HFFc6 (cell line): ENCODE measurements around the gene NEK7. TPM values are rescaled to one million over a fixed set of nuclear protein-coding genes. Genes with fewer than 3 reads are reported as not detected.

Experiments used
- DNase-seq: peaks from one replicate; pipeline ENCODE4 v3.0.0-alpha.2; 2018
- H3K27ac Mint-ChIP-seq: 2 replicates; pipeline ENCODE4 v1.8.0; 2020; ENCODE audit warnings: mild to moderate bottlenecking, mixed read lengths
- H3K27me3 Mint-ChIP-seq: 2 replicates; pipeline ENCODE4 v1.8.0; 2021; ENCODE audit warnings: mild to moderate bottlenecking, moderate library complexity, mixed read lengths; ENCODE audit not compliant: insufficient read depth
- H3K36me3 Mint-ChIP-seq: 2 replicates; pipeline ENCODE4 v1.8.0; 2021; ENCODE audit warnings: low read depth, mixed read lengths
- H3K4me1 Mint-ChIP-seq: 2 replicates; pipeline ENCODE4 v1.8.0; 2020; ENCODE audit warnings: low read depth, mixed read lengths
- H3K4me3 Mint-ChIP-seq: 2 replicates; pipeline ENCODE4 v1.8.0; 2020; ENCODE audit warnings: mild to moderate bottlenecking, moderate library complexity, mixed read lengths
- H3K9me3 Mint-ChIP-seq: 2 replicates; pipeline ENCODE4 v1.8.0; 2020; ENCODE audit warnings: mild to moderate bottlenecking, mixed read lengths
- CTCF ChIP-seq: fragments of 200-600 bp; sonication (generic); IDR thresholded peaks from 2 replicates; pipeline ENCODE4 v1.5.0; 2021; ENCODE audit warnings: antibody characterized with exemption, mild to moderate bottlenecking
- total RNA-seq, 6 experiments: library from RNA; stranded (reverse); fragmentation: NEBNext Ultra II Directional; extraction: Animal tissue kit (Norgen Biotek cat#: 25700); gene quantifications; 2 replicates in 1 of 6; 3 replicates in 5 of 6; pipeline ENCODE4 v1.2.3, GENCODE V29; 2021

NEK7 gene
- total RNA-seq, 6 experiments from 2014 or later = 452 to 692 (median 485) TPM

- H3K27ac Mint-ChIP-seq = no peak overlapping the region
- no peak for TF ChIP-seq CTCF
- H3K4me3 Mint-ChIP-seq = no peak overlapping the region
- no peak for DNase-seq
- H3K27me3 Mint-ChIP-seq = no peaks in the 10 kb centered on the region
- no peaks in the 10 kb centered on the region for H3K9me3 Mint-ChIP-seq
- H3K4me1 Mint-ChIP-seq = peaks cover 57% of the 10 kb centered on the region
- H3K36me3 Mint-ChIP-seq = peaks cover 44% of the 10 kb centered on the region
These were observed 112.2 kb downstream of the NEK7 start for GRCh38 chr1:198268784-198269645.

GRCh38 chr1:198269646-198269940 is 112.8 kb downstream of the NEK7 start:
- no peak overlapping the region for H3K27ac Mint-ChIP-seq
- peaks cover 44% of the 10 kb centered on the region for H3K36me3 Mint-ChIP-seq
- no peaks in the 10 kb centered on the region for H3K9me3 Mint-ChIP-seq

DNA sequence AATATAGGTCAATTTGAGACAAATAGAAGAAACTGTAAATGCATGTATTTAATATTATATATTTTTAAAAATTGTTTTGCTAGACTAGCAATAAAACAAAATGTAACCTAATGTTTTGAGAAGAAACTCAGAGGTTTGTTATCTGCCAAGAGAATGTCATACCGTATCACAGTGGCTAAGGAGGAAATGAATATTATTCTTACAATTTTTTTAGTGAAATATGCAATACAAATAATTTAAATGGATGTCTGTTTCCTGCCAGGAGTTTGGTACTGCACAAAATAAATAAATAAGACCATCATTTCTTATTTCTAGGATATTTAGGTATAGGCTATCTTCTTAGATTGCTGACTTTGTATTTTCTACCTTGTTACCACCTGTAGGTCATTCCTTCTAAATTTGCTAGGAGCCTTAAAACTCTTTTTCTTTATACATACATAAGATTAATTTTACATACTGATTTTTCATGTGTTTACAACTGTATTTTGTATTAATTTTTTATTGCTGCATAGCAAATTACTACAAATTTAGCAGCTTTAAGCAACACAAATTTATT is 113.6 kb downstream of the NEK7 start:
- DNase-seq = no peak
- H3K4me3 Mint-ChIP-seq = no peak overlapping the region
- H3K27me3 Mint-ChIP-seq = no peaks in the 10 kb centered on the region
- H3K27ac Mint-ChIP-seq = peak overlapping the region; percentile 72
- H3K36me3 Mint-ChIP-seq = peaks cover 37% of the 10 kb centered on the region
- peaks cover 54% of the 10 kb centered on the region for H3K4me1 Mint-ChIP-seq
- TF ChIP-seq CTCF = no peak
- no peaks in the 10 kb centered on the region for H3K9me3 Mint-ChIP-seq

More at GRCh38 chr1:198269646-198269940, 112.8 kb downstream of the NEK7 start:
- TF ChIP-seq CTCF = no peak
- Mint-ChIP-seq H3K4me3 (no peak overlapping the region), H3K4me1 (peaks cover 57% of the 10 kb centered on the region), H3K27me3 (no peaks in the 10 kb centered on the region)
- no peak for DNase-seq

GRCh38 chr1:198271467-198271866 is 114.7 kb downstream of the NEK7 start:
- Mint-ChIP-seq H3K27me3 (no peaks in the 10 kb centered on the region; the same call in 1 of the 2 replicates), H3K27ac (peak overlapping the region; percentile 37), H3K9me3 (no peaks in the 10 kb centered on the region), H3K36me3 (peaks cover 32% of the 10 kb centered on the region), H3K4me1 (peaks cover 60% of the 10 kb centered on the region), H3K4me3 (peak overlapping the region; percentile 0; the same call in 1 of the 2 replicates)
- no peak for TF ChIP-seq CTCF
- no peak for DNase-seq

DNA sequence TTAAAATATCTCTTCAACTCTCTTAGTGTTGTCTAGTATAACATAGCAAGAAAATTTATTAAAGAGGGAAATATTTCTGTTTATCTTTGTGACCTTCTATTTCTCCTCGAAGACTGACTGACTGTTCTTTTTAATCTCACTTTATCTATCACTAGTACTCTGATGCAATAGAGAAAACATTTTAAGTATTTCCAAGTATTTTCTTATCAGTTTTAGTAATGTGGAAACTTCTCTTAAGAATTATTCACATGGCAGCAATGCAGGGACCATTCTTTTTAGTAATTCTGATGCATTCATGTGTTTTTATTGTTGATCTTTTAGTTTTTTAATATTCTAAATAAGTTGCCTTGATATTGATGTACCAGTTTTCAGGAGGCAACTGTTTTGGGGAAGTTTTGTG is 115.7 kb downstream of the NEK7 start:
- DNase-seq = no peak

More for the DNA sequence above, 115.7 kb downstream of the NEK7 start:
- Mint-ChIP-seq H3K36me3 (peaks cover 32% of the 10 kb centered on the region), H3K27me3 (peaks cover 2% of the 10 kb centered on the region; the same call in 1 of the 2 replicates), H3K9me3 (no peaks in the 10 kb centered on the region), H3K4me1 (peaks cover 68% of the 10 kb centered on the region), H3K4me3 (peak overlapping the region; percentile 27), H3K27ac (peak overlapping the region; percentile 51)
- TF ChIP-seq CTCF = no peak
